ENCODE data around the gene RAB20. TPM values are rescaled to one million over a fixed set of nuclear protein-coding genes. Genes with fewer than 3 reads are reported as not detected.

RAB20 gene
- total and polyA plus RNA-seq, 2 experiments from 2014 or later = 28.3 to 37.4 TPM

DNA sequence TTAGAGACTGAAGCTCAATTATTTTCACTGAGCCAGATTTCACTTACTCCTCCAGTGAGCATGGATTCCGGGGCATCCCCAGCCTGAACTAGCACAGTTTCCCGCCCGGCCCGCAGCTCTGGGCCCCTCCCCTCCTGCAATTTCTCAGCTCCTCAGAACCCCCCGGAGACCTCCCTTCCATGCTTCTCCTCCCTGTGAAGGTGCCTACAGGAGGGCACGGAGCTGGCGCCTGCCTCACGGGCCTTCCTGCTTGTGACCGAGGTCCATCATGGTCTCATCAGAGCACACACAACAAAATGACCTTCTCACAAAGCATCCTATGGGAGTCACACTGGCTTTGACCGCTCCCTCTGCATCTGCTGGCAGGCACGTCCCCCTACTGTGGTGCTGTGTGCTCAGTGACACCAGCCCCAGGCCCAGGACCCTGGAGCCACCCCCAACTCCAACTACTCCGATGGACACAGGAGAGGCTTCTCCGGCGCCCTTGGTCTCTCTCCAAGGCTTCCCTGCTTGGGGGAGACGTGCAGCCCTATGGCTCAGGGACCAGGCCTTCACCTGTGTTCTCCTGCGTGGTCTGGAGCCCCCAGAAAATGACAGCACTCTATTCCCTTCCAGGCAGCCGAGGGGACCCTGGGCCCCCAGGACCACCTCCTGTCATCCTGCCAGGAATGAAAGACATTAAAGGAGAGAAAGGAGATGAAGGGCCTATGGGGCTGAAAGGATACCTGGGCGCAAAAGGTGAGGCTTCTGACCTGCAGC lies 77.1 kb downstream of the RAB20 start:
- Histone ChIP-seq H3K27ac (peak overlapping the region; percentile 60), H3K36me3 (replicated peaks; ENCODE audit: insufficient read depth, low read depth) (no peaks in the 10 kb centered on the region), H3K4me3 (no peak overlapping the region), H3K27me3 (no peaks in the 10 kb centered on the region), H3K9me2 (replicated peaks; ENCODE audit: insufficient read depth) (no peaks in the 10 kb centered on the region), H3K4me1 (ENCODE audit: insufficient read depth) (no peaks in the 10 kb centered on the region), H4K20me1 (ENCODE audit: insufficient read depth, poor library complexity, severe bottlenecking) (no peaks in the 10 kb centered on the region), H2AFZ (no peak overlapping the region), H3K4me2 (no peak overlapping the region), H3K79me2 (no peaks in the 10 kb centered on the region), H3K9me3 (ENCODE audit: low read depth) (no peaks in the 10 kb centered on the region)
- 91% methylated on average over 18 of the region's 18 CpGs for WGBS (ENCODE audit: low lambda C conversion rate, missing lambda C conversion rate)
- TF ChIP-seq EZH2 (IDR thresholded peaks at IDR 0.05; ENCODE audit: borderline replicate concordance) (no peak), CTCF (IDR thresholded peaks at IDR 0.05; ENCODE audit: poor library complexity) (no peak), EZH2phosphoT487 (IDR thresholded peaks at IDR 0.05; ENCODE audit: low read depth, severe bottlenecking, unreplicated experiment) (no peak)
- DNase-seq (ENCODE audit: low spot score) = no peak

- no peaks in the 10 kb centered on the region for H3K4me1 ChIP-seq (ENCODE audit: insufficient read depth)
- no peaks in the 10 kb centered on the region for H3K79me2 ChIP-seq
- H3K27me3 ChIP-seq = no peaks in the 10 kb centered on the region
- no peak overlapping the region for H2AFZ ChIP-seq
- no peaks in the 10 kb centered on the region for H3K36me3 ChIP-seq (replicated peaks; ENCODE audit: insufficient read depth, low read depth)
- H3K4me2 ChIP-seq = no peak overlapping the region
- no peaks in the 10 kb centered on the region for H3K9me3 ChIP-seq (ENCODE audit: low read depth)
- H3K27ac ChIP-seq = peak overlapping the region; percentile 60
- no peak overlapping the region for H3K4me3 ChIP-seq
- no peaks in the 10 kb centered on the region for H3K9me2 ChIP-seq (replicated peaks; ENCODE audit: insufficient read depth)
- TF ChIP-seq CTCF (IDR thresholded peaks at IDR 0.05; ENCODE audit: poor library complexity) = no peak
- TF ChIP-seq EZH2phosphoT487 (IDR thresholded peaks at IDR 0.05; ENCODE audit: low read depth, severe bottlenecking, unreplicated experiment) = no peak
- no peak for TF ChIP-seq EZH2 (IDR thresholded peaks at IDR 0.05; ENCODE audit: borderline replicate concordance)
- H4K20me1 ChIP-seq (ENCODE audit: insufficient read depth, poor library complexity, severe bottlenecking) = no peaks in the 10 kb centered on the region
- DNase-seq (ENCODE audit: low spot score) = no peak
- 82% methylated on average over 13 of the region's 13 CpGs for WGBS (ENCODE audit: low lambda C conversion rate, missing lambda C conversion rate)
Measured at GRCh38 chr13:110483386-110483968, 78.0 kb downstream of the RAB20 start.

DNA sequence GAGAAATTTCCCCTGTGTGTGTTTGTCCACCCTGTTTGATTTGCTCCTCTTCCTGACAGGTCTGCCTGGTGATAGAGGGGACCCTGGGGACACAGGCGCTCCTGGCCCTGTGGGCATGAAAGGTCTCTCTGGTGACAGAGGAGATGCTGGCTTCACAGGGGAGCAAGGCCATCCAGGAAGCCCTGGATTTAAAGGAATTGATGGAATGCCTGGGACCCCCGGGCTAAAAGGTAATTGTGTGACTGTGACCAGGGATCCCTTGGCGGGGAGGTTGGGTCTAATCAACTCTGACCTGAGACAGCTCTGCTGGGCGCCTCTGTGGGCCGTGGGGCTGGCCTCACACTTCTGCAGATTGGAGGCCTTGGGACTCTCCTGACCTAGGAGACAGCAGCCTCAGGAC lies 81.4 kb downstream of the RAB20 start:
- H3K36me3 ChIP-seq (replicated peaks; ENCODE audit: insufficient read depth, low read depth) = no peaks in the 10 kb centered on the region
- no peak overlapping the region for H3K4me3 ChIP-seq
- no peak overlapping the region for H3K4me2 ChIP-seq
- H3K27ac ChIP-seq = no peak overlapping the region
- H3K9me2 ChIP-seq (replicated peaks; ENCODE audit: insufficient read depth) = no peaks in the 10 kb centered on the region
- WGBS (ENCODE audit: low lambda C conversion rate, missing lambda C conversion rate) = 77% methylated on average over 5 of the region's 5 CpGs
- TF ChIP-seq CTCF (IDR thresholded peaks at IDR 0.05; ENCODE audit: poor library complexity) (no peak), EZH2phosphoT487 (IDR thresholded peaks at IDR 0.05; ENCODE audit: low read depth, severe bottlenecking, unreplicated experiment) (no peak), EZH2 (IDR thresholded peaks at IDR 0.05; ENCODE audit: borderline replicate concordance) (no peak)
- H3K79me2 ChIP-seq = no peaks in the 10 kb centered on the region
- DNase-seq (ENCODE audit: low spot score) = no peak
- H3K4me1 ChIP-seq (ENCODE audit: insufficient read depth) = no peaks in the 10 kb centered on the region
- no peaks in the 10 kb centered on the region for H3K9me3 ChIP-seq (ENCODE audit: low read depth)
- H4K20me1 ChIP-seq (ENCODE audit: insufficient read depth, poor library complexity, severe bottlenecking) = no peaks in the 10 kb centered on the region
- no peak overlapping the region for H2AFZ ChIP-seq
- no peaks in the 10 kb centered on the region for H3K27me3 ChIP-seq

All from hepatocyte (in vitro differentiated cells).